Measurements from ENCODE around the gene STK35.

Gene STK35

DNA sequence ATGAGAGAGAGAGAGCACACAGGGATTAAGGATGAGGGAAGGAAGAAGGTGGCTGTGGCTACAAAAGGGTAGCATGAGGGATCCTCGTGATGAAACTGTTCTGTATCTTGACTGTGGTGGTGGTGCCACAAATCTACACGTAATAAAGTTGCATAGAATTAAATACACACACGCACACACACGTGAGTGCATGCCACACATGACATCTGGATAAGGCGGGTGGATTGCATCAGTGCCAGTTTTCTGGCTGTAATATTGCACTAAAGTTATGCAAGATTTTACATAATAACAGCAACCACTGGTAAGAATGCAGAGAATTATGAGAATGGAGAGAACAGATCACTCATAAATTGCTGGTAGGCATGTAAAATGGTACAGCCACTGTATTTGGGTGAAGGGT lies 16.9 kb upstream of the STK35 start:
- peak overlapping the region; percentile 63 for H3K27ac ChIP-seq (replicated peaks)
- no peak overlapping the region for H3K4me3 ChIP-seq (replicated peaks; ENCODE audit: insufficient read depth, low read length)
- peak; percentile 84 for TF ChIP-seq POLR2AphosphoS5 (IDR thresholded peaks at IDR 0.05; ENCODE audit: low read depth)
- TF ChIP-seq, protein P1, sequence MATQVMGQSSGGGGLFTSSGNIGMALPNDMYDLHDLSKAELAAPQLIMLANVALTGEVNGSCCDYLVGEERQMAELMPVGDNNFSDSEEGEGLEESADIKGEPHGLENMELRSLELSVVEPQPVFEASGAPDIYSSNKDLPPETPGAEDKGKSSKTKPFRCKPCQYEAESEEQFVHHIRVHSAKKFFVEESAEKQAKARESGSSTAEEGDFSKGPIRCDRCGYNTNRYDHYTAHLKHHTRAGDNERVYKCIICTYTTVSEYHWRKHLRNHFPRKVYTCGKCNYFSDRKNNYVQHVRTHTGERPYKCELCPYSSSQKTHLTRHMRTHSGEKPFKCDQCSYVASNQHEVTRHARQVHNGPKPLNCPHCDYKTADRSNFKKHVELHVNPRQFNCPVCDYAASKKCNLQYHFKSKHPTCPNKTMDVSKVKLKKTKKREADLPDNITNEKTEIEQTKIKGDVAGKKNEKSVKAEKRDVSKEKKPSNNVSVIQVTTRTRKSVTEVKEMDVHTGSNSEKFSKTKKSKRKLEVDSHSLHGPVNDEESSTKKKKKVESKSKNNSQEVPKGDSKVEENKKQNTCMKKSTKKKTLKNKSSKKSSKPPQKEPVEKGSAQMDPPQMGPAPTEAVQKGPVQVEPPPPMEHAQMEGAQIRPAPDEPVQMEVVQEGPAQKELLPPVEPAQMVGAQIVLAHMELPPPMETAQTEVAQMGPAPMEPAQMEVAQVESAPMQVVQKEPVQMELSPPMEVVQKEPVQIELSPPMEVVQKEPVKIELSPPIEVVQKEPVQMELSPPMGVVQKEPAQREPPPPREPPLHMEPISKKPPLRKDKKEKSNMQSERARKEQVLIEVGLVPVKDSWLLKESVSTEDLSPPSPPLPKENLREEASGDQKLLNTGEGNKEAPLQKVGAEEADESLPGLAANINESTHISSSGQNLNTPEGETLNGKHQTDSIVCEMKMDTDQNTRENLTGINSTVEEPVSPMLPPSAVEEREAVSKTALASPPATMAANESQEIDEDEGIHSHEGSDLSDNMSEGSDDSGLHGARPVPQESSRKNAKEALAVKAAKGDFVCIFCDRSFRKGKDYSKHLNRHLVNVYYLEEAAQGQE (IDR thresholded peaks at IDR 0.05; ENCODE audit: insufficient replicate concordance, low read depth): peak; percentile 47
- no peak; the same call in 1 of the 2 replicates for TF ChIP-seq GABPA (IDR thresholded peaks at IDR 0.05; ENCODE audit: low read depth)
- TF ChIP-seq, protein P2, sequence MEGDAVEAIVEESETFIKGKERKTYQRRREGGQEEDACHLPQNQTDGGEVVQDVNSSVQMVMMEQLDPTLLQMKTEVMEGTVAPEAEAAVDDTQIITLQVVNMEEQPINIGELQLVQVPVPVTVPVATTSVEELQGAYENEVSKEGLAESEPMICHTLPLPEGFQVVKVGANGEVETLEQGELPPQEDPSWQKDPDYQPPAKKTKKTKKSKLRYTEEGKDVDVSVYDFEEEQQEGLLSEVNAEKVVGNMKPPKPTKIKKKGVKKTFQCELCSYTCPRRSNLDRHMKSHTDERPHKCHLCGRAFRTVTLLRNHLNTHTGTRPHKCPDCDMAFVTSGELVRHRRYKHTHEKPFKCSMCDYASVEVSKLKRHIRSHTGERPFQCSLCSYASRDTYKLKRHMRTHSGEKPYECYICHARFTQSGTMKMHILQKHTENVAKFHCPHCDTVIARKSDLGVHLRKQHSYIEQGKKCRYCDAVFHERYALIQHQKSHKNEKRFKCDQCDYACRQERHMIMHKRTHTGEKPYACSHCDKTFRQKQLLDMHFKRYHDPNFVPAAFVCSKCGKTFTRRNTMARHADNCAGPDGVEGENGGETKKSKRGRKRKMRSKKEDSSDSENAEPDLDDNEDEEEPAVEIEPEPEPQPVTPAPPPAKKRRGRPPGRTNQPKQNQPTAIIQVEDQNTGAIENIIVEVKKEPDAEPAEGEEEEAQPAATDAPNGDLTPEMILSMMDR (IDR thresholded peaks at IDR 0.05; ENCODE audit: insufficient read depth, low read length): no peak
- H3K27me3 ChIP-seq (ENCODE audit: insufficient read depth, poor library complexity, severe bottlenecking): no peaks in the 10 kb centered on the region
- peak; percentile 92 to 97 for DNase-seq (ENCODE audit: low read depth in 1 of 2, low spot score in 1 of 2)

DNA sequence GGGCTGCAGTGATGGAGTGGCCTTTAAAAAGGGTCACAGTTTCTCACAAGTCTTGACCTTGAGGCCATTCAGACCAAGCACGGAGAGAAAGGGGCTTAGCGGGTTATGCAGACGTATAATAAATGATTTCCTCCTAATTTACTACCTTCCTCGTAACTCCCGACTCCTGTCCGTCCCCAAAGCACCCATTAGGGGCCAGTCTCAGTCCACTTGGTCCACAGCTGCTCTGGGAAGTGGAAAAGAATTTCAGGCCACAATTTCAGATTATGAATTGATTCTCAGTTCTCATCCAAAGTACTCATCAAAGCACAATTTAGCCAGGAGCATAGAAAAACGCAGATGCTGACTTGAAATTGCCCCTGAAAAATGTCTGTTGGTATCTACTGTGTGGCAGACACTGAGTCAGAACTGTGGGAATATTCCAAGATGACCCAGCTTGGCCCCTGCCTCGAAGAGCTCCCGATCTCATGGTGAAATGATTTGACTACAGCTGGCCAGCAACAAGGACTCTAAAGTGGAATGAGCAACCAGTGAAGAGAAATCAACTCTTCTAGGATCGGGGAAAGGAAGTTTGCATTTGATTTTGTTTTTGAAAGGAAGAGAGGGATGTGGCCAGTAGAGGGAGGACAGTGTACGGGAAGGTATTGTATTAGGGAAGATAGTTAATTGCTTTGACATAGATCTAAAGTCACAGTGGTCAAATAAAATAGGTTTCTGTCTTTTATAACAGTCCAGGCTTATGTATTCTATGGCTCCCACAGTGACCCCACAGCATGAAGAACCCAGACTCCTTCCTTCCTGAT lies 15.2 kb upstream of the STK35 start:
- no peak for DNase-seq (ENCODE audit: low read depth in 1 of 2, low spot score in 1 of 2)
- H3K27ac ChIP-seq (replicated peaks): peak overlapping the region; percentile 23
- H3K27me3 ChIP-seq (ENCODE audit: insufficient read depth, poor library complexity, severe bottlenecking): no peaks in the 10 kb centered on the region
- H3K4me3 ChIP-seq (replicated peaks; ENCODE audit: insufficient read depth, low read length): no peak overlapping the region
- TF ChIP-seq POLR2AphosphoS5 (IDR thresholded peaks at IDR 0.05; ENCODE audit: low read depth) (no peak), GABPA (IDR thresholded peaks at IDR 0.05; ENCODE audit: low read depth) (no peak), SPI1 (IDR thresholded peaks at IDR 0.05; ENCODE audit: borderline replicate concordance, low read depth) (no peak)
- TF ChIP-seq, protein P1 (IDR thresholded peaks at IDR 0.05; ENCODE audit: insufficient replicate concordance, low read depth): no peak
- TF ChIP-seq, protein P2 (IDR thresholded peaks at IDR 0.05; ENCODE audit: insufficient read depth, low read length): no peak

DNA sequence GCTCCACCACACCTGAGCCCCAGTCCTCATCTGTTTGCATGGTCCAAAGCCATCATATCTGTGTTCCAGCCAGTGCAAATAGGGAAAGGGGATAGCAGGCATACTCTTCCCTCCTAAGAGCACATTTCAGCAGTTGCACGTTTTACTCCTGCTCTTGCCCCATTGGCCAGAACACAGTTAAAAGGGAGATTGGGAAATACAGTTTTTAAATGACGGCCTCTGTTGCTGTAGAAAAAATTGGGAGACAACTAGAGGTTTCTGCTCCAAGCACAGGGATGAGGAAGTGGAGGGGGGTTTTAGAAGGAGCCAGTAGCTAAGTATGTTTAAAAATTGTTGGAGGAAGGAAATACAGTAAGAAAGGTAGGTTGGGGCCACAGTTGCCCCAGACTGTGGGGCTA lies 14.6 kb upstream of the STK35 start:
- TF ChIP-seq, protein P2 (IDR thresholded peaks at IDR 0.05; ENCODE audit: insufficient read depth, low read length): no peak
- peak; percentile 59 for TF ChIP-seq SPI1 (IDR thresholded peaks at IDR 0.05; ENCODE audit: borderline replicate concordance, low read depth)

DNA sequence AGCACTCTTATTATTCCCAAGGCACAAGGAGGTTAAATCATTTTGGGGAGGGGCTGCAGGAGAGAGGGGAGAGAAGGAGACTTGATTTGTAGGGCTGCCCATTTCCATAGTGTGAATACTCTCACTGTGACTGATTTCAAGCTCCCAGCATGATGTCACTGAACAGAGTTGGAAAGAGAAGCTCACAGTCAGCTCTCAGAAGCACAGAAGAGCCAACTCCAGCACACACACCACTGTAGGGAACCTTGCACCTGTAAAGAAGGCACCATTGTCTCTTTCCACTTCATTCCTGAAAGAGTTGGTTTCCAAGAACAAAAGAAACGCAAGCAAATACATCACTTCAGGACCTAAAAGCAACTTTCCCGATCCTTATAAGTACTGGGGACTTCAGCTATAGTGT lies 12.7 kb upstream of the STK35 start:
- DNase-seq (ENCODE audit: low read depth in 1 of 2, low spot score in 1 of 2): no peak
- no peak for TF ChIP-seq SPI1 (IDR thresholded peaks at IDR 0.05; ENCODE audit: borderline replicate concordance, low read depth)
- no peak for TF ChIP-seq GABPA (IDR thresholded peaks at IDR 0.05; ENCODE audit: low read depth)
- H3K4me3 ChIP-seq (replicated peaks; ENCODE audit: insufficient read depth, low read length): no peak overlapping the region
- H3K27ac ChIP-seq (replicated peaks): no peak overlapping the region
- H3K27me3 ChIP-seq (ENCODE audit: insufficient read depth, poor library complexity, severe bottlenecking): no peaks in the 10 kb centered on the region

More for the DNA sequence above, 14.6 kb upstream of the STK35 start:
- H3K27me3 ChIP-seq (ENCODE audit: insufficient read depth, poor library complexity, severe bottlenecking): no peaks in the 10 kb centered on the region
- no peak overlapping the region for H3K4me3 ChIP-seq (replicated peaks; ENCODE audit: insufficient read depth, low read length)
- peak; percentile 52 to 68 for DNase-seq (ENCODE audit: low read depth in 1 of 2, low spot score in 1 of 2)
- peak overlapping the region; percentile 23 for H3K27ac ChIP-seq (replicated peaks)

Measured in HL-60 (cell line).